Muscle layer of duodenum (tissue), 2 donors: Measurements from ENCODE around the gene AHCTF1.
"Not testable (repeated sequence)": the region's sequence is repeated elsewhere in the genome, so short reads cannot be mapped to it uniquely, and the experiment has no call there.

Experiments used
- H3K27ac ChIP-seq: one replicate; pipeline ENCODE4 v1.7.0; 2013; ENCODE audit warnings: mild to moderate bottlenecking, low read length
- H3K27me3 ChIP-seq: one replicate; pipeline ENCODE4 v1.7.0; 2013; ENCODE audit warnings: low read depth, mild to moderate bottlenecking, control low read depth, low read length
- H3K36me3 ChIP-seq, 2 donors: one replicate each; pipeline ENCODE4 v1.7.0; 2013; ENCODE audit warnings: low read length in 2 of 2, control low read depth in 1 of 2, mild to moderate bottlenecking in 1 of 2; ENCODE audit not compliant: insufficient read depth in 2 of 2, control insufficient read depth in 1 of 2
- H3K4me1 ChIP-seq, 2 donors: one replicate each; pipeline ENCODE4 v1.7.0; 2013; ENCODE audit warnings: low read length in 2 of 2, mild to moderate bottlenecking in 2 of 2, control low read depth in 1 of 2, moderate library complexity in 1 of 2; ENCODE audit not compliant: insufficient read depth in 2 of 2, control insufficient read depth in 1 of 2
- H3K4me3 ChIP-seq, 2 donors: one replicate each; pipeline ENCODE4 v1.7.0; 2013; ENCODE audit warnings: low read length in 2 of 2, low read depth in 1 of 2, mild to moderate bottlenecking in 1 of 2
- H3K9me3 ChIP-seq, 2 donors: one replicate each; pipeline ENCODE4 v1.7.0; 2013; ENCODE audit warnings: low read length in 2 of 2, control low read depth in 1 of 2, mild to moderate bottlenecking in 1 of 2; ENCODE audit not compliant: control insufficient read depth in 1 of 2
- donor health status: healthy.

AHCTF1 gene

DNA sequence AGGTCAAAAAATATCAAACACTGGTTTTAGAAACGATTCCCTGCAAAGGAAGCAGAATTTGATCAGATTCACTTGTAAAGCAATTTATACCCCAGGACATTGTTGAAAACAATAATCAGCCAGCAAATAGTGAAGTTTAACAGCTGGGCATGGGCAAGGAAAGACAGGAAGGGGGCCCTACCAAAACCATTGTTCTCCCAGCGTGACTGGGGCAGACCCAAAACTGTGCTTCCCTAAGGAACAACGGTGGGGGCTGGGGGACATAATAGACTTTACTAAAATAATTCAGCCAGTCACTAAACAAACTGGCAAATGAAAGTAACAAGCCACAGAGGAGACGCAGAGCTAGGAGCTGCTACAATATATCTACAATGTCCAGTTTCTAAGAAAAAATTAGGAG lies 100.2 kb downstream of the AHCTF1 start:
- H3K27ac ChIP-seq = no peak overlapping the region
- peaks cover 4 to 8% of the 10 kb centered on the region in 2 donors for H3K9me3 ChIP-seq
- H3K27me3 ChIP-seq = no peaks in the 10 kb centered on the region
- H3K4me3 ChIP-seq = no peak overlapping the region
- H3K4me1 ChIP-seq = no peaks in the 10 kb centered on the region
- H3K36me3 ChIP-seq = no peaks in the 10 kb centered on the region

DNA sequence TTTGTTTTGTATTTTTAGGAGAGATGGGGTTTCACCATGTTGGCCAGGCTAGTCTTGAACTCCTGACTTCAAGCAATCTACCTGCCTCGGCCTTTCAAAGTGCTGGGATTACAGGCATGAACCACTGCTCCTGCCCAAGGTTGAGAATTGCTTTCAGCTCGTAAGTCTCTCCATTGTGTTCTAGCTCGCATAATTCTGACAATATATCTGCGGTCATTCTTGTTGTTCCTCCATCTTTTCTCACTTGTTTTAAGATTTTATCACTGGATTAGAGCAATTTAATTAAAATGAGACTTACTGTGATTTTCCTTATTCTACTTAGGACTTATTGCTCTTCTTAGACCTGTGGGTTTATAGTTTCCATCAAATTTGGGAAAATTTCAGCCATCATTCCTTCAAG lies 102.9 kb downstream of the AHCTF1 start:
- Histone ChIP-seq H3K36me3 (no peaks in the 10 kb centered on the region), H3K9me3 (peaks cover 4 to 8% of the 10 kb centered on the region in 2 donors), H3K27me3 (no peaks in the 10 kb centered on the region), H3K4me1 (no peaks in the 10 kb centered on the region), H3K27ac (no peak overlapping the region), H3K4me3 (no peak overlapping the region)

DNA sequence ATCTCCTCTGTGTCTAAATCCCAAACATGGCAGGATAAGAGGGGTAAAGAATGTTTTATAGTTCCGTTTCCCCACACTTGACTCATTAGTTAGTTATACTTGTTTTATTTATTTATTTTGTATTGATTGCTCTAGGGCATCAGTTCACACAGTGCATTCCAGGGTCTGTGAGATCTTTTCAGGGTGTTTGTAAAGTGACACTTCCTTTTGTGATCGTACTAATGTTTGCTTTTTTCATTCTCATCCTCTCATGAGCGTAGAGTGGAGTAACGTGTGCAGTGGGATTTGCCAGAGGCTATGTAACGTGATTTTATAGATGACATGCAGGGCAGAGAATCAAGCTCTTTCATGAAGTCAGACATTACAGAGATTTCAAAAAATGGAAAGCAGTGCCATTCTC lies 104.4 kb downstream of the AHCTF1 start:
- H3K27ac ChIP-seq = no peak overlapping the region
- H3K27me3 ChIP-seq = no peaks in the 10 kb centered on the region
- no peak overlapping the region for H3K4me3 ChIP-seq
- peaks cover 4 to 8% of the 10 kb centered on the region in 2 donors for H3K9me3 ChIP-seq
- H3K4me1 ChIP-seq = no peaks in the 10 kb centered on the region
- H3K36me3 ChIP-seq = no peaks in the 10 kb centered on the region

DNA sequence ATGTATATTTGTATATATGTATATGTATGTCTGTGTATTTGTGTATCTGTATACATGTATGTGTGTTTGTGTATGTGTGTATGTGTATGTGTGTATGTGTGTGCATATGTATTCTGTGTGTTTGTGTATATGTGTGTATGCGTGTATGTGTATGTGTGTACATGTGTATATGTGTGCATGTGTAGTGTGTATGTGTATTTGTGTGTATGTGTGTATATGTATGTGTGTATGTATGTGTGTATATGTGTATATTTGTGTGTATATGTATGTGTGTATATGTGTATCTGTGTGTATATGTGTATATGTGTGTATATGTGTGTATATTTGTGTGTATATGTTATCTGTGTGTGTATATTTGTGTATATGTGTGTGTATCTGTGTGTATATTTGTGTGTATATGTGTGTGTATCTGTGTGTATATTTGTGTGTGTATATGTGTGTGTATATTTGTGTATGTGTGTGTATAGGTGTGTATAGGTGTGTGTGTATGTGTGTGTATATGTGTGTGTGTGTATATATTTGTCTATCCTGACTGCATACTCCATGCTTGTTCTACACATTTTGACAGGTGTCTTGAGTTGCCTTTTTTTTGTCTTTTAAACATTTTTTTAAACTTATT lies 106.1 kb downstream of the AHCTF1 start:
- no peak overlapping the region for H3K4me3 ChIP-seq
- no peaks in the 10 kb centered on the region for H3K4me1 ChIP-seq
- no peak overlapping the region for H3K27ac ChIP-seq
- H3K27me3 ChIP-seq = no peaks in the 10 kb centered on the region
- H3K36me3 ChIP-seq = no peaks in the 10 kb centered on the region
- H3K9me3 ChIP-seq = peaks cover 4 to 8% of the 10 kb centered on the region in 2 donors

DNA sequence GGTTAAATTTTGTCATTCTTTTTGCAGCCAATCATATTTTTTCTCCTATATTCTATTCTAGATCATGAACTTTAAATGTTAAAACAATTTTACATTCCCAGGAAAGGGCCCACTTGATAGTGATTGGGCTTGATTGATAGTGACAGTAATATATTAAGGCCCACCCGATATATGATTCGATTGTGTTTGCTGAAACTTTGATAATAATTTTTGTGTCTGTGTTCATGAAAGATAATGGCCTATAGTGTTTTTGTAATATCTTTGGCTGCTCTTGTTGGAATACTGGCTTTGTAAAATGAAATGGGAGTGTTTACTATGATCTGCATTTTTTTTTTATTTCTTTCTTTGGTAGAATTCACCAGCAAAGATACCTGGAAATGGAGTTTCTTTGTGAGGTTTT lies 107.2 kb downstream of the AHCTF1 start:
- H3K36me3 ChIP-seq = no peaks in the 10 kb centered on the region
- no peaks in the 10 kb centered on the region for H3K27me3 ChIP-seq
- H3K4me1 ChIP-seq = no peaks in the 10 kb centered on the region
- no peak overlapping the region for H3K27ac ChIP-seq
- H3K4me3 ChIP-seq = no peak overlapping the region
- H3K9me3 ChIP-seq = peaks cover 4 to 8% of the 10 kb centered on the region in 2 donors

DNA sequence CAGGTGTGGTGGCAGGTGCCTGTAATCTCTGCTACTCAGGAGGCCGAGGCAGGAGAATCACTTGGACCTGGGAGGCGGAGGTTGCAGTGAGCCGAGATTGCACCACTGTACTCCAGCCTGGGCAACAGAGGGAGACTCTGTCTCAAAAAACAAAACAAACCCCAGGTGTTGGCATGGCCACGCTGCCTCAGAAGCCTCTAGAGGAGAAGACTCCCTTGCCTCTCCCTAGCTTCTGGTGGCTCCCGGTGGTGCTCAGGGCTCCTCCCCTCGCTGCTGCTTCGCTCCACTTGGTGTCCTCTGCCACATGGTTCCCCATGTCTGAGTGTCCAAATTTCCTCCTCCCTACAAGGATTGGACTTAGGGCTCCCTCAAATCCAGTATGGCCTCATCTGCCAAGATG lies 109.6 kb downstream of the AHCTF1 start:
- H3K36me3 ChIP-seq, H3K9me3 ChIP-seq, H3K27me3 ChIP-seq: not testable (repeated sequence)

DNA sequence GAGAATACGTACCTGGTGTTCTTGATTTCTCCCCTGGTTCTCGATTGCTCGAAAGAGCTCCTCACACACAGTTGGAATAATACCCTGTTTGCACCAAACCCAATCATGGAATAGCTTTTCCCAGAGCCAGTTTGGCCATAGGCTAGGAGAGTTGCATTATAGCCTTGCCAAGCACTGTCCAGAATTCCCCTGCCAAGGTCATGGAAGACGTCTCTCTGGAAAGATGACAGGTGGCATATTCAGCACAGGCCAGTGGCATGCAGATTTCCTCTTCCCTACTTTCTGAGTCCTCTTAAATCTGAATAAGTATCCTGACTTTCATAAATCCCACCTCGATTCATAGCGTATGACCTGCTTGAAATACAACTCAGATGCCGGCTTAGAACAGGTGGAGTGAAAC lies 111.1 kb downstream of the AHCTF1 start:
- Histone ChIP-seq H3K4me3 (no peak overlapping the region), H3K4me1 (no peaks in the 10 kb centered on the region), H3K36me3 (no peaks in the 10 kb centered on the region), H3K9me3 (no peaks in the 10 kb centered on the region), H3K27me3 (no peaks in the 10 kb centered on the region), H3K27ac (no peak overlapping the region)

More for the DNA sequence above, 109.6 kb downstream of the AHCTF1 start:
- H3K27ac ChIP-seq, H3K4me1 ChIP-seq, H3K4me3 ChIP-seq: not testable (repeated sequence)

DNA sequence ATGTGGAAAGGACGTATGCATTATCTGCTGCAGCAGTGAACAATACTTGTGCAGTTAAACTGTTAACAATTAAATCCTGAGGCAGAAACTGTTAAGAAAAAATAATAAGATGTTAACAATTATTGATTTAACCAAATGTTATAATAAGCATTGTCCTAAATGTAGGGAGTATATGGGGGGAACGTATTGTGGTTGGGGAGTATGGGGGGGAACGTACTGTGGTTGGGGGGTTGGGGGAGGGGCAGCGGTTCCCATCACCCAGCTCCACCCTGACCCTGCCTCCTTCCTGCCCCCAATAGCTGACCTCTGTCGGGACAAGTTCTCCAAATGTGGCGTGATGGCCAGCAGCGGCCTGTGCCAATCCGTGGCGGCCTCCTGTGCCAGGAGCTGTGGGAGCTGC lies 114.0 kb downstream of the AHCTF1 start:
- not testable (repeated sequence) for H3K4me3 ChIP-seq, H3K9me3 ChIP-seq, H3K4me1 ChIP-seq, H3K36me3 ChIP-seq, H3K27ac ChIP-seq, H3K27me3 ChIP-seq

DNA sequence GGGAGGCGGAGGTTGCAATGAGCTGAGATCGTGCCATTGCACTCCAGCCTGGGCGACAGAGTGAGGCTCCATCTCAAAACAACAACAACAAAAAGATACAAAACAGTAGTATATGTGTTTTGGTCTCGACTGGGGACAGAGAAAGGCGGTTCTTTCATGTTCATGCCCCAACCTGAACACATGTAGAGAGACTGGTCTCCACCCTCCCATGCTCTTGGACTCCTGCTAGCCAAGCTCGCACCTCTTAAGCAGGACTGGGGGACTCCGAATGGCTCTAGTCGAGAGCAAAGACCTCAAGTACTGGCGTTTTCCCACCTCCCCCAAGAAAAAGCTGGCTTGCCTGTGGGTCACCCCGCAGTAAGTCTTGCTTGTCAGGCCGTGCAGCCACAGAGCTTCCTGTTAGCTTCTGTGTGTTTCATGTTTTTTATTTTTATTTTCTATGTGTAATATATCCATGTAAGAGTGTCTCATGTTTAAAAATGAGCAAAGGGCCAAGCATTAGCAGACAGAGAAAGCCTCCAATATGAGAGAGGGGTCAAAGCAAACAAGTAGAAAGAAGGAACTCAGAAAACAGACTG lies 116.0 kb downstream of the AHCTF1 start:
- Histone ChIP-seq H3K27ac (no peak overlapping the region), H3K27me3 (no peaks in the 10 kb centered on the region)

DNA sequence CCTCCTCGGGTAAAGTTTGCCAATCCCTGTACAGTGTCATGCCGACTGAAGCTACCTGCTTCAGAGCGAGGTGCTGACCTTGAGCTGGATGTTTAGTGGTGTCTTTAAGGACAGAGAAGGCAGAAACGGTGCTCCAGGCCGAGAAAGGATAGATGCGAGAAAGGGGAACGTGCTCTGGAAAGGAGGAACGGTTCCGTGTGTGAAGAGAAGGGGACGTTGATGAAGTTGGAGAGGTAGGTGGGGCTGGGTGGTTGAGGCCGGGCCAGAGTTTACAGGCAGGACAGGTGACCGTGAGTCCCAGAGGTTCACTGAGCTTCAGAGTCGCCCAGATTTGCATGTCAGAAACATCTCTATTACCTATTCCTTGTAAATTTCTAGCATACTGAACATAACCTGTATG lies 116.9 kb downstream of the AHCTF1 start:
- Histone ChIP-seq H3K27me3 (no peaks in the 10 kb centered on the region), H3K27ac (no peak overlapping the region), H3K9me3 (no peaks in the 10 kb centered on the region), H3K4me3 (no peak overlapping the region), H3K36me3 (no peaks in the 10 kb centered on the region), H3K4me1 (no peaks in the 10 kb centered on the region)

More for the DNA sequence above, 116.0 kb downstream of the AHCTF1 start:
- no peaks in the 10 kb centered on the region for H3K36me3 ChIP-seq
- no peak overlapping the region for H3K4me3 ChIP-seq
- H3K9me3 ChIP-seq = no peaks in the 10 kb centered on the region
- no peaks in the 10 kb centered on the region for H3K4me1 ChIP-seq

DNA sequence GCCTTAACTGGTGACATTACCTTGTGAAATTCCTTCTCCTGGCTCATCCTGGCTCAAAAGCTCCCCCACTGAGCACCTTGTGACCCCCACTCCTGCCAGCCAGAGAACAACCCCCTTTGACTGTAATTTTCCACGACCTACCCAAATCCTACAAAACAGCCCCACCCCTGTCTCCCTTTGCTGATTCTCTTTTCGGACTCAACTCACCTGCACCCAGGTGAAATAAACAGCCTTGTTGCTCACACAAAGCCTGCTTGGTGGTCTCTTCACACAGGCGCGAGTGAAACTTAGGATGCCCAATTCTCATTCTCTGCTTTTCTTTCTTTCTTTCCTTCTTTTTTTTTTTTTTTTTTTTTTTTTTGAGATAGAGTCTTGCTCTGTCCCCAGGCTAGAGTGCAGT lies 118.4 kb downstream of the AHCTF1 start:
- not testable (repeated sequence) for H3K27ac ChIP-seq

DNA sequence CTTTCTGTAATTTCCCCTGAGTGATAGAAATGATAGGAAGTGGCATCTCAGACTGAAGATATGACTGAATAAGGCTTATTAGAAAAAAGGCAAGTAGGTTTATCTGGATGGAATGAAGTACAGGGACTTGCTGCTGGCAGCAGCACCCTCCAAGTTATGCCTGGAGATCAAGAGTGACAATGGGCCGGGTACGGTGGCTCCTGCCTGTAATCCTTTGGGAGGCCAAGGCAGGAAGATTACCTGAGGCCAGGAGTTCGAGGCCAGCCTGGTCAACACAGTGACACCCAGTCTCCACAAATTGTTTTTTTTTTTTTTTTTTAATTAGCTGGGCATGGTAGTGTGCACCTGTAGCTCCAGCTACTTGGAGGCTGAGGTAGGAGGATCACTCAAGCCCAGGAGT lies 119.8 kb downstream of the AHCTF1 start:
- H3K27ac ChIP-seq = no peak overlapping the region
- no peaks in the 10 kb centered on the region for H3K36me3 ChIP-seq
- no peaks in the 10 kb centered on the region for H3K4me1 ChIP-seq
- H3K9me3 ChIP-seq = no peaks in the 10 kb centered on the region
- no peaks in the 10 kb centered on the region for H3K27me3 ChIP-seq
- no peak overlapping the region for H3K4me3 ChIP-seq

More for the DNA sequence above, 118.4 kb downstream of the AHCTF1 start:
- H3K4me3 ChIP-seq, H3K27me3 ChIP-seq, H3K36me3 ChIP-seq, H3K4me1 ChIP-seq, H3K9me3 ChIP-seq: not testable (repeated sequence)
